Measurements from ENCODE around the gene L3MBTL4. TPM values are rescaled to one million over a fixed set of nuclear protein-coding genes. Genes with fewer than 3 reads are reported as not detected.

Gene L3MBTL4
- total and polyA plus RNA-seq, 10 of the 15 experiments (the other 5 are each of a cell fraction or from before 2014, with no cell fraction given) = 1.3 to 8.7 (median 3.8) TPM

GRCh38 chr18:5963267-5963666 is 451.4 kb downstream of the L3MBTL4 start:
- no TSS peak for BruUV-seq (replicated peaks)
- Histone ChIP-seq H3K9me3 (replicated peaks; ENCODE audit: control insufficient read depth, insufficient read depth, low read length) (no peaks in the 10 kb centered on the region), H3K9ac (ENCODE audit: control insufficient read depth, insufficient read depth, low read length) (no peak overlapping the region), H3K4me1 (ENCODE audit: control insufficient read depth, insufficient read depth, low read length) (no peaks in the 10 kb centered on the region), H3K36me3 (ENCODE audit: control insufficient read depth in 2 of 2, insufficient read depth in 2 of 2, low read length in 1 of 2) (no peaks in the 10 kb centered on the region), H3K79me2 (ENCODE audit: control insufficient read depth, insufficient read depth, low read length) (no peaks in the 10 kb centered on the region), H2AFZ (ENCODE audit: control insufficient read depth, low read depth, low read length) (no peak overlapping the region), H3K27ac (ENCODE audit: control insufficient read depth, insufficient read depth) (no peak overlapping the region), H3K27me3 (replicated peaks in 1 of 2; ENCODE audit: control insufficient read depth in 2 of 2, insufficient read depth in 2 of 2, low read length in 1 of 2) (no peaks in the 10 kb centered on the region; a peak in 1 of 4 replicates), H3K4me2 (ENCODE audit: control insufficient read depth, insufficient read depth) (no peak overlapping the region), H3K4me3 (no peak overlapping the region), H4K20me1 (ENCODE audit: control insufficient read depth, insufficient read depth) (no peaks in the 10 kb centered on the region)
- RAD21 ChIA-PET (ENCODE audit: unreplicated experiment) = no interaction called here
- FAIRE-seq (no peak), DNase-seq (ENCODE audit: low read depth, low spot score) (no peak), ATAC-seq (no peak)
- WGBS (ENCODE audit: insufficient coverage, insufficient replicate concordance, low lambda C conversion rate, missing lambda C conversion rate) = 68% methylated on average over 7 of the region's 7 CpGs
- POLR2A ChIA-PET = no interaction called here
- CTCF ChIA-PET = no interaction called here
- SMC1A ChIA-PET (ENCODE audit: uncharacterized antibody, unreplicated experiment) = no interaction called here
- in situ Hi-C loops (cut with MboI) = no loop called here
- TF ChIP-seq CUX1 (IDR thresholded peaks at IDR 0.05; ENCODE audit: insufficient replicate concordance, low read depth, low read length) (no peak), PBX3 (IDR thresholded peaks at IDR 0.05; ENCODE audit: insufficient replicate concordance, low read depth, low read length) (no peak), PKNOX1 (IDR thresholded peaks at IDR 0.05) (no peak), USF1 (IDR thresholded peaks at IDR 0.05; ENCODE audit: borderline replicate concordance, extremely low read length, insufficient read depth, low read depth, low read length) (no peak), EGR1 (IDR thresholded peaks at IDR 0.05; ENCODE audit: borderline replicate concordance in 1 of 2, low read depth in 2 of 2, low read length in 2 of 2) (no peak), BHLHE40 (IDR thresholded peaks at IDR 0.05; ENCODE audit: borderline replicate concordance in 1 of 2, low read depth in 2 of 2, low read length in 1 of 2) (no peak), SIN3A (IDR thresholded peaks at IDR 0.05; ENCODE audit: low read depth, low read length) (no peak), GATAD2B (conservative IDR thresholded peaks at IDR 0.05; ENCODE audit: low read depth) (no peak), EED (IDR thresholded peaks at IDR 0.05; ENCODE audit: low read depth) (no peak), ZSCAN29 (IDR thresholded peaks at IDR 0.05) (no peak), EZH2 (IDR thresholded peaks at IDR 0.05; ENCODE audit: borderline replicate concordance, control insufficient read depth, low read depth, low read length) (no peak), ZBED1 (IDR thresholded peaks at IDR 0.05; ENCODE audit: borderline replicate concordance) (no peak), NBN (IDR thresholded peaks at IDR 0.05) (no peak), SMC3 (IDR thresholded peaks at IDR 0.05; ENCODE audit: borderline replicate concordance, low read length) (no peak), BRCA1 (IDR thresholded peaks at IDR 0.05; ENCODE audit: low read depth, low read length) (no peak)
- intact Hi-C loops (cut with micrococcal nuclease; ENCODE audit: unreplicated experiment) = no loop called here
